ENCODE measurements around the gene MARCHF6. TPM values are rescaled to one million over a fixed set of nuclear protein-coding genes. Genes with fewer than 3 reads are reported as not detected.

Gene MARCHF6
- total and polyA plus RNA-seq, 2 experiments from 2014 or later, result 56.4 to 97.5 TPM

- H3F3A ChIP-seq (ENCODE audit: insufficient read depth), result peaks cover 38% of the 10 kb centered on the region
- no peaks in the 10 kb centered on the region for H3K9me3 ChIP-seq (ENCODE audit: low read depth)
- TF ChIP-seq EZH2 (IDR thresholded peaks at IDR 0.05; ENCODE audit: insufficient read depth, poor library complexity, severe bottlenecking) (no peak), EZH2phosphoT487 (IDR thresholded peaks at IDR 0.05; ENCODE audit: insufficient read depth, low read depth) (no peak)
- no peak overlapping the region for H3K4me2 ChIP-seq (ENCODE audit: unreplicated experiment)
- H4K20me1 ChIP-seq (ENCODE audit: insufficient read depth), result no peaks in the 10 kb centered on the region
- no peak overlapping the region for H2AFZ ChIP-seq
- no peaks in the 10 kb centered on the region for H3K79me2 ChIP-seq (ENCODE audit: insufficient read depth)
- H3K9ac ChIP-seq, result no peak overlapping the region
- no peak for DNase-seq
- whole genome bisulfite sequencing, 2 experiments (ENCODE audit: low coverage in 1 of 2, low lambda C conversion rate in 2 of 2, missing lambda C conversion rate in 2 of 2), result 84% methylated on average over 5 of the region's 5 CpGs
- no peaks in the 10 kb centered on the region for H3K27me3 ChIP-seq (replicated peaks; ENCODE audit: insufficient read depth)
- no peak overlapping the region for H3K4me3 ChIP-seq
- no peaks in the 10 kb centered on the region for H3K36me3 ChIP-seq (ENCODE audit: low read depth)
- in situ Hi-C loops (cut with MboI), result no loop called here
- peaks cover 35% of the 10 kb centered on the region for H3K4me1 ChIP-seq (ENCODE audit: insufficient read depth)
- H3K9me2 ChIP-seq (ENCODE audit: insufficient read depth), result no peaks in the 10 kb centered on the region
- H3K27ac ChIP-seq, result no peak overlapping the region
Observed at GRCh38 chr5:10332301-10332700, 21.2 kb upstream of the MARCHF6 start.

- Histone ChIP-seq H3K9ac (peak overlapping the region; percentile 55), H3F3A (ENCODE audit: insufficient read depth) (peaks cover 38% of the 10 kb centered on the region), H3K79me2 (ENCODE audit: insufficient read depth) (no peaks in the 10 kb centered on the region), H3K4me3 (peak overlapping the region; percentile 69), H3K9me3 (ENCODE audit: low read depth) (no peaks in the 10 kb centered on the region), H3K36me3 (ENCODE audit: low read depth) (no peaks in the 10 kb centered on the region), H3K27me3 (replicated peaks; ENCODE audit: insufficient read depth) (no peaks in the 10 kb centered on the region), H2AFZ (peak overlapping the region; percentile 87), H4K20me1 (ENCODE audit: insufficient read depth) (no peaks in the 10 kb centered on the region), H3K4me1 (ENCODE audit: insufficient read depth) (peaks cover 35% of the 10 kb centered on the region), H3K4me2 (ENCODE audit: unreplicated experiment) (peak overlapping the region; percentile 74), H3K27ac (no peak overlapping the region), H3K9me2 (ENCODE audit: insufficient read depth) (no peaks in the 10 kb centered on the region)
- WGBS, 2 experiments (ENCODE audit: low coverage in 1 of 2, low lambda C conversion rate in 2 of 2, missing lambda C conversion rate in 2 of 2), result 11 to 12% methylated on average over 67 to 81 of the region's 81 CpGs
- in situ Hi-C loops (cut with MboI), result no loop called here
- DNase-seq, result peak; percentile 71
- TF ChIP-seq EZH2phosphoT487 (IDR thresholded peaks at IDR 0.05; ENCODE audit: insufficient read depth, low read depth) (no peak), EZH2 (IDR thresholded peaks at IDR 0.05; ENCODE audit: insufficient read depth, poor library complexity, severe bottlenecking) (no peak)
Observed at GRCh38 chr5:10333154-10334006, 20.1 kb upstream of the MARCHF6 start.

- Histone ChIP-seq H3K4me1 (ENCODE audit: insufficient read depth) (peaks cover 22% of the 10 kb centered on the region), H3K9ac (no peak overlapping the region), H2AFZ (no peak overlapping the region), H3K4me3 (no peak overlapping the region), H3K27me3 (replicated peaks; ENCODE audit: insufficient read depth) (no peaks in the 10 kb centered on the region), H3K79me2 (ENCODE audit: insufficient read depth) (no peaks in the 10 kb centered on the region), H3K9me3 (ENCODE audit: low read depth) (no peaks in the 10 kb centered on the region), H3K4me2 (ENCODE audit: unreplicated experiment) (no peak overlapping the region), H4K20me1 (ENCODE audit: insufficient read depth) (no peaks in the 10 kb centered on the region), H3K27ac (no peak overlapping the region), H3K9me2 (ENCODE audit: insufficient read depth) (no peaks in the 10 kb centered on the region), H3K36me3 (ENCODE audit: low read depth) (no peaks in the 10 kb centered on the region), H3F3A (ENCODE audit: insufficient read depth) (peaks cover 26% of the 10 kb centered on the region)
- in situ Hi-C loops (cut with MboI), result no loop called here
- TF ChIP-seq EZH2 (IDR thresholded peaks at IDR 0.05; ENCODE audit: insufficient read depth, poor library complexity, severe bottlenecking) (no peak), EZH2phosphoT487 (IDR thresholded peaks at IDR 0.05; ENCODE audit: insufficient read depth, low read depth) (no peak)
- WGBS, 2 experiments (ENCODE audit: low coverage in 1 of 2, low lambda C conversion rate in 2 of 2, missing lambda C conversion rate in 2 of 2), result 94 to 95% methylated on average over 5 of the region's 5 CpGs
- DNase-seq, result no peak
Observed at GRCh38 chr5:10334831-10335230, 18.7 kb upstream of the MARCHF6 start.

- Histone ChIP-seq H3K4me3 (no peak overlapping the region), H3K9me3 (ENCODE audit: low read depth) (no peaks in the 10 kb centered on the region), H3K27ac (no peak overlapping the region), H3K27me3 (replicated peaks; ENCODE audit: insufficient read depth) (no peaks in the 10 kb centered on the region), H3K4me2 (ENCODE audit: unreplicated experiment) (no peak overlapping the region), H3K79me2 (ENCODE audit: insufficient read depth) (no peaks in the 10 kb centered on the region), H3K9ac (no peak overlapping the region), H4K20me1 (ENCODE audit: insufficient read depth) (no peaks in the 10 kb centered on the region), H3K36me3 (ENCODE audit: low read depth) (no peaks in the 10 kb centered on the region), H2AFZ (no peak overlapping the region), H3K4me1 (ENCODE audit: insufficient read depth) (peaks cover 12% of the 10 kb centered on the region), H3F3A (ENCODE audit: insufficient read depth) (peaks cover 16% of the 10 kb centered on the region), H3K9me2 (ENCODE audit: insufficient read depth) (no peaks in the 10 kb centered on the region)
- in situ Hi-C loops (cut with MboI), result no loop called here
- whole genome bisulfite sequencing, 2 experiments (ENCODE audit: low coverage in 1 of 2, low lambda C conversion rate in 2 of 2, missing lambda C conversion rate in 2 of 2), result 95 to 98% methylated on average over 14 of the region's 14 CpGs
- no peak for DNase-seq
- TF ChIP-seq EZH2 (IDR thresholded peaks at IDR 0.05; ENCODE audit: insufficient read depth, poor library complexity, severe bottlenecking) (no peak), EZH2phosphoT487 (IDR thresholded peaks at IDR 0.05; ENCODE audit: insufficient read depth, low read depth) (no peak)
Observed at GRCh38 chr5:10335711-10336470, 17.6 kb upstream of the MARCHF6 start.
